Pancreas (tissue), 10 donors: ENCODE measurements around the gene RALY. TPM values are rescaled to one million over a fixed set of nuclear protein-coding genes. Genes with fewer than 3 reads are reported as not detected.

Experiments used
- ATAC-seq, 4 donors: fragments of 200-7000 bp; cut with Tn5 transposase; one replicate each; pipeline versions ENCODE4 v1.8.0 to v1.9.1; 2020; ENCODE audit warnings: mild to moderate bottlenecking in 4 of 4, moderate library complexity in 4 of 4
- DNase-seq, 6 donors: peaks; one replicate each; pipeline ENCODE4 v3.0.0-alpha.2; 2020
- FAIRE-seq: peaks from 2 replicates; lab custom pipeline; 2012; peaks lifted over from hg19 to GRCh38; lab: Jason Lieb, UNC
- H3K27ac ChIP-seq, 4 donors: fragments of 200-600 bp; sonication (generic); 1 replicate in 3 of 4; 2 replicates in 1 of 4; pipeline versions ENCODE4 v1.5.0 to v1.8.0; 2020
- H3K27me3 ChIP-seq, 4 donors: fragments of 200-600 bp; one replicate each; pipeline ENCODE4 v1.8.0; 2021
- H3K36me3 ChIP-seq, 3 donors: fragments of 200-600 bp; sonication (generic) in 1 of 3; one replicate each; pipeline versions ENCODE4 v1.5.0 to v1.8.0; 2020 to 2021
- H3K4me1 ChIP-seq, 3 donors: fragments of 200-600 bp; one replicate each; pipeline ENCODE4 v1.8.0; 2021
- H3K4me3 ChIP-seq, 4 donors: fragments of 200-600 bp; sonication (generic) in 2 of 4; one replicate each; pipeline versions ENCODE4 v1.5.0 to v1.8.0; 2020 to 2021
- H3K9me3 ChIP-seq, 4 donors: fragments of 200-600 bp; one replicate each; pipeline ENCODE4 v1.8.0; 2021
- WGBS, 2 donors: extraction: QIAGEN DNeasy Blood & Tissue Kit; methylation state at CpG; one replicate each; pipeline ENCODE4 v1.1.7; 2013; 5-methylcytosine and 5-hydroxymethylcytosine counted together
- intact Hi-C, 3 donors: fragments of 100-400 bp; cut with DNase I; formaldehyde crosslinking; loops; one replicate each; pipeline versions ENCODE4 v1.11.1 to v1.14.2; 2022
- polyA plus RNA-seq, 2 donors: library from polyadenylated mRNA; stranded (reverse); fragments of 200-250 nt; gene quantifications; one replicate each; pipeline ENCODE4 v1.2.3, GENCODE V29; 2013
- total RNA-seq, 6 donors: library from RNA; stranded (reverse); fragmentation: NEBNext Ultra II Directional in 4 of 6; extraction: Animal tissue kit (Norgen Biotek cat#: 25700) in 4 of 6; gene quantifications; one replicate each; pipeline versions ENCODE4 v1.2.1 to v1.2.4, GENCODE V29; 2021 to 2023
- TF ChIP-seq, protein P1 (sequence below), 4 donors: fragments of 200-600 bp; sonication (generic) in 3 of 4; IDR thresholded peaks; one replicate each; pipeline versions ENCODE4 v1.5.0 to v1.8.0; 2021; ENCODE audit warnings: antibody characterized with exemption in 4 of 4
- donor health status: healthy with polysubstance abuse.
- donor health status: DM: no; HTN: no; CAD: no; lungs with moderate emphysema.
- donor health status: DM: no; HTN: no; CAD: no.
- donor health status: control.
- donor health status: control.
- donor health status: Bipolar disorder and iron deficiency.
- donor health status: DM: yes; HTN: yes; CAD: no.
- donor health status: DM: no; HTN: no; CAD: no.
- donor health status: DM: no; HTN: no; CAD: no.
- donor health status: DM: yes; HTN: yes; CAD: no.

Gene RALY
- total and polyA plus RNA-seq, 8 donors, result 30.0 to 60.4 (median 44.3) TPM

DNA sequence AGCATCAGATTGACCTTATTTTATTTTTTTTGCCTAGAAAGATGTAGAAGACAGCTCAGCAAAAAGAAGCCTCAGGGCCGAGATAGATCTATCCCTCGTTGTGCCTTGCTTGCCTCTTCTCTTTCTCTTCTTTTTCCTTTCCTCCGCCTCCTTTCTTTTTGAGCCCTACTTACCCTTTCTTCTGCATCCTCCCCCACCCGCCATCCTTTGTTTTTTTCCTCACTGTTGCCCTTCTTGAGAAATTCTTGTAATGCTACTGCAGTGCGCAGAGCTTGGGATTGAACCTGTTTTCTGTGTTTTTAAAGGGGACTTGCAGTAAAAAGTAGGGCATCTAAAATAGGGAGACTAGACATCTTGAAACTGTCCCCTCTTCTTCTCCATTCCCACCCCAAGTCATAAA lies 18.6 kb downstream of the RALY start:
- Histone ChIP-seq H3K36me3 (no peaks in the 10 kb centered on the region), H3K27ac (no peak overlapping the region), H3K4me1 (peaks cover 18 to 57% (median 25%) of the 10 kb centered on the region in 3 donors), H3K4me3 (no peak overlapping the region), H3K27me3 (no peaks in the 10 kb centered on the region), H3K9me3 (no peaks in the 10 kb centered on the region)
- intact Hi-C loops, result no loop called here
- FAIRE-seq, result no peak
- TF ChIP-seq, protein P1, sequence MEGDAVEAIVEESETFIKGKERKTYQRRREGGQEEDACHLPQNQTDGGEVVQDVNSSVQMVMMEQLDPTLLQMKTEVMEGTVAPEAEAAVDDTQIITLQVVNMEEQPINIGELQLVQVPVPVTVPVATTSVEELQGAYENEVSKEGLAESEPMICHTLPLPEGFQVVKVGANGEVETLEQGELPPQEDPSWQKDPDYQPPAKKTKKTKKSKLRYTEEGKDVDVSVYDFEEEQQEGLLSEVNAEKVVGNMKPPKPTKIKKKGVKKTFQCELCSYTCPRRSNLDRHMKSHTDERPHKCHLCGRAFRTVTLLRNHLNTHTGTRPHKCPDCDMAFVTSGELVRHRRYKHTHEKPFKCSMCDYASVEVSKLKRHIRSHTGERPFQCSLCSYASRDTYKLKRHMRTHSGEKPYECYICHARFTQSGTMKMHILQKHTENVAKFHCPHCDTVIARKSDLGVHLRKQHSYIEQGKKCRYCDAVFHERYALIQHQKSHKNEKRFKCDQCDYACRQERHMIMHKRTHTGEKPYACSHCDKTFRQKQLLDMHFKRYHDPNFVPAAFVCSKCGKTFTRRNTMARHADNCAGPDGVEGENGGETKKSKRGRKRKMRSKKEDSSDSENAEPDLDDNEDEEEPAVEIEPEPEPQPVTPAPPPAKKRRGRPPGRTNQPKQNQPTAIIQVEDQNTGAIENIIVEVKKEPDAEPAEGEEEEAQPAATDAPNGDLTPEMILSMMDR (IDR thresholded peaks at IDR 0.05), result no peak
- DNase-seq, result no peak
- 92 to 97% methylated on average over 5 of the region's 5 CpGs for whole genome bisulfite sequencing, 2 donors
- no peak for ATAC-seq

DNA sequence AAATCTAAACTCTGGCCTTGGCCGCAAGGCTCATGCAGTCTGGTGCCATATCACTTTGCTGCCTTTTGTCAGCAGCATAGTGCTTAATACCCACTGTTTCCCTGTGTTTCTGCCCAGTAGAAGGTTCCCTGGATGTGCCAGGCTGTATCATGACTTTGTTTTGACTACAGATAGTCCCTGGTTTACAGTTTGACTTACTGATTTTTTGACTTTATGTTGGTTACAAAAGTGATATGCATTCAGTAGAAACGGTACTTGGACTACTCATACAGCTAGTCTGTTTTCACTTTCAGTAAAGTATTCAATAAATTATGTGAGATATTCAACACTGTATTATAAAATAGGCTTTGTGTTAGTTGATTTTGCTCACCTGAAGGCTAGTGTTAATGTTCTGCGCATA lies 19.0 kb downstream of the RALY start:
- FAIRE-seq, result no peak
- Histone ChIP-seq H3K4me1 (peaks cover 18 to 57% (median 25%) of the 10 kb centered on the region in 3 donors), H3K4me3 (no peak overlapping the region), H3K36me3 (no peaks in the 10 kb centered on the region), H3K27me3 (no peaks in the 10 kb centered on the region), H3K9me3 (no peaks in the 10 kb centered on the region), H3K27ac (no peak overlapping the region)
- TF ChIP-seq, protein P1 (IDR thresholded peaks at IDR 0.05), result no peak
- ATAC-seq, result no peak
- intact Hi-C loops, result no loop called here
- DNase-seq, result no peak
- 80 to 85% methylated on average over 3 of the region's 3 CpGs for WGBS, 2 donors

DNA sequence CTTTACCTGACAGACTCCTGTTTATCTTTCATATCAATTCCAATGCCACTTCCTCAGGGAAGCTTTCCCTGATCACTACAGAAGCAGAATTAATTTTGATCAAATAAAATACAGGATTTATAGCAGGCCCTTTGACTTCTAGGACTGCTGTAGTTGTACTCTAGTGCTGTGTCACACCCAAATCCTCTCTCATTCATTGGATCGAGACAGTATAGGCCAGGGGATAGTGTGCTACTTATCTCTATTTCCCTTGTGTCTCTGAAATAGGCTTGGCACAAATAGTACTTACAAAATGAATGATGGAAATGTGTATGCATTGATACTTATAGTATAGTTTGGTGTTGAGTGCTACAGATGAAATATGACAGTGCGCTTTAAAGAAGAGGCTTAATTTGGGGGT lies 19.8 kb downstream of the RALY start:
- no peaks in the 10 kb centered on the region for H3K27me3 ChIP-seq
- no peak overlapping the region for H3K27ac ChIP-seq
- no peak for FAIRE-seq
- H3K9me3 ChIP-seq, result no peaks in the 10 kb centered on the region
- H3K4me1 ChIP-seq, result peaks cover 25 to 54% (median 25%) of the 10 kb centered on the region in 3 donors
- no peak for ATAC-seq
- intact Hi-C loops, result no loop called here
- TF ChIP-seq, protein P1 (IDR thresholded peaks at IDR 0.05), result no peak
- 86% methylated on average over 2 of the region's 2 CpGs for WGBS, 2 donors
- H3K36me3 ChIP-seq, result no peaks in the 10 kb centered on the region
- no peak for DNase-seq
- H3K4me3 ChIP-seq, result no peak overlapping the region

DNA sequence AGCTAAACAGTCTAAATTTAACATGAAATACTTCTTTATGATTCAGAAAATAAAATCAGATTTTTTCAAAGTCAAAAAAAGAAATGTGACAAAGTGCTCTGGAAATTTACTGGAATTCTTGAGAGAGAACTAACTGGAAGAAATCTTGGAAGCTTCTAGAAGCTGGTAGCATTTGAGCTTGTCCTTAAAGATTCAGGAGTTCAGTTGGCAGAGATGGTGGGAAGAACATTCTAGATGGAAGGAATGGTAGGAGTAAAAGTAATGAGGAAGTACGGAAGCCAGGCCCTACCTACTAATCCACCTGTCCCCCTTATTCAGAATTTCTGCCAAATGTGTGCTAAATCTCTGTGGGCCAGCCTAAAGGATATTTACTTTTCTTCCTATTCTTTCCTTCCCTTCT lies 21.2 kb downstream of the RALY start:
- WGBS, 2 donors, result 82 to 86% methylated on average over 1 of the region's 1 CpG
- Histone ChIP-seq H3K27me3 (no peaks in the 10 kb centered on the region), H3K4me1 (peaks cover 20 to 47% (median 25%) of the 10 kb centered on the region in 3 donors), H3K9me3 (no peaks in the 10 kb centered on the region), H3K4me3 (no peak overlapping the region), H3K36me3 (no peaks in the 10 kb centered on the region), H3K27ac (no peak overlapping the region)
- TF ChIP-seq, protein P1 (IDR thresholded peaks at IDR 0.05), result no peak
- intact Hi-C loops, result no loop called here
- FAIRE-seq, result no peak
- no peak for DNase-seq
- ATAC-seq, result no peak

DNA sequence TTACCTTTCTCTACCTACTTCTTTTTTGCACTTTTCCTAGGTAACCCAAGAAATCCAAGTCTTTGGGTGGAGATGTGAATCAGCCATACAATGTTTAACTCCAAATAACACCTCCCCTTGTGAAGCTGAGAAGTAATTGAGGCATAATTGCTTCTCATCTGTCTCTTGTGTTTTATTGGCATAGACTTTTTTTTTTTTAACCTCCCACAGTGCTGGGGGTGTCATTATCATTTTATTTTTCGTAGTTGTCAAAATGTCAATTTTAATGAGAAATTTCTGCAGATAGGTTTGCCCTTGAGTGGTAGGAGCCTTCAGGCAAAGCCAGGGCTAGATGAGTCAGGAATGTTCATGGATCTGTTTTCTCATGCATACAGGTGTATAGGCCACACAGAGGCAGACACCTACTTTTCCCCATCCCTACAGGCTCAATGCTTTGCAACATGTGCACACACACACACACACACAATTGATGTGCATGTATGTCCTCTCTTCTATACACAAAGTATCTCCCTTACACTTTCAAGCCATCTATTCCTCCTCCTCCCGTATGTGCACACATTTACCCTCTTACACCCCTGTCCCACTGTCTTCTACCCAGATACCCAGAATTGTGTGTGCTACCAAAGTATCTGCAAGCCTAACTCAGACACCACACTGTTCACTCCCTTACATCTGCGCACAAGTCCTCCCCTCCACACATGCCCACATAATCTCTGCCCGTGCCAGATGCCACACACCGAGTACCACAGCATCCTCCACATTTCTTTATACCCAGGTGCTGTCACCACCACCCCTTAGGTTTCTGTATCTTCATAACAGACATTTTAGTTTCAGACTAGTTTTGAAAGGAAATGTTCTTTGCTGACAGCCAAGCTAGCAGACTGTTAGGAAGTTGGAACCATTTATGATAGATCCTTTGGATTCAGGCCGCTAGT lies 22.0 kb downstream of the RALY start:
- TF ChIP-seq, protein P1 (IDR thresholded peaks at IDR 0.05), result no peak
- Histone ChIP-seq H3K36me3 (no peaks in the 10 kb centered on the region), H3K9me3 (no peaks in the 10 kb centered on the region), H3K27me3 (no peaks in the 10 kb centered on the region), H3K27ac (no peak overlapping the region), H3K4me3 (no peak overlapping the region), H3K4me1 (peaks cover 19 to 40% (median 25%) of the 10 kb centered on the region in 3 donors)
- no peak for ATAC-seq
- intact Hi-C loops, result no loop called here
- FAIRE-seq, result no peak
- WGBS, 2 donors, result 81 to 82% methylated on average over 6 of the region's 6 CpGs
- no peak for DNase-seq
